NCI-H345 treated with DMSO at 0.1 percent for 48 hours (cell line): ENCODE data around the gene TSPAN16.

ENCODE experiments used
- DNase-seq: peaks from one replicate; lab custom pipeline; 2025; ENCODE audit not compliant: unreplicated experiment; lab: John Stamatoyannopoulos, UW

Gene TSPAN16

GRCh38 chr19:11295665-11296245 lies at the start of gene TSPAN16:
Gene TSPAN16, plus strand, starts transcription at chr19:11296160. Its CDS starts 138 bp downstream, at chr19:11296298.
- DNase-seq = no peak

- no peak for DNase-seq
These were observed 49.0 kb upstream of the TSPAN16 start for GRCh38 chr19:11246941-11247340.

GRCh38 chr19:11247391-11247790 lies 48.6 kb upstream of the TSPAN16 start:
- DNase-seq = no peak

GRCh38 chr19:11247934-11248333 lies 48.0 kb upstream of the TSPAN16 start:
- no peak for DNase-seq

- DNase-seq = no peak
These were observed 47.1 kb upstream of the TSPAN16 start for GRCh38 chr19:11248852-11249251.

- DNase-seq = no peak
These were observed 44.7 kb upstream of the TSPAN16 start for GRCh38 chr19:11251217-11251616.

- no peak for DNase-seq
These were observed 44.2 kb upstream of the TSPAN16 start for GRCh38 chr19:11251650-11252314.

GRCh38 chr19:11252665-11253355 lies 43.1 kb upstream of the TSPAN16 start:
- no peak for DNase-seq

- DNase-seq = no peak
These were observed 41.3 kb upstream of the TSPAN16 start for GRCh38 chr19:11254666-11255065.

- no peak for DNase-seq
These were observed 39.8 kb upstream of the TSPAN16 start for GRCh38 chr19:11256189-11256588.

GRCh38 chr19:11257846-11258380 lies 38.0 kb upstream of the TSPAN16 start:
- no peak for DNase-seq

- DNase-seq = no peak
These were observed 35.0 kb upstream of the TSPAN16 start for GRCh38 chr19:11260996-11261395.

- no peak for DNase-seq
These were observed 34.5 kb upstream of the TSPAN16 start for GRCh38 chr19:11261431-11261970.

- DNase-seq = no peak
These were observed 33.8 kb upstream of the TSPAN16 start, which contains the start of gene DOCK6 for GRCh38 chr19:11261971-11262839. Gene DOCK6, minus strand, starts transcription at chr19:11262524. Its CDS starts 84 bp downstream, at chr19:11262440.

- no peak for DNase-seq
These were observed 32.2 kb upstream of the TSPAN16 start for GRCh38 chr19:11263726-11264125.

GRCh38 chr19:11264452-11265176 lies 31.3 kb upstream of the TSPAN16 start:
- DNase-seq = no peak

GRCh38 chr19:11265177-11265784 lies 30.7 kb upstream of the TSPAN16 start:
- DNase-seq = no peak

- DNase-seq = no peak
These were observed 30.1 kb upstream of the TSPAN16 start for GRCh38 chr19:11265785-11266236.

GRCh38 chr19:11267316-11268085 lies 28.5 kb upstream of the TSPAN16 start:
- no peak for DNase-seq
